GM04503 (cell line): ENCODE data around the gene MYADML2.

Experiments
- DNase-seq: peaks from one replicate; pipeline ENCODE4 v3.0.0-alpha.2; 2012; ENCODE audit warnings: low read depth

Gene MYADML2

DNA sequence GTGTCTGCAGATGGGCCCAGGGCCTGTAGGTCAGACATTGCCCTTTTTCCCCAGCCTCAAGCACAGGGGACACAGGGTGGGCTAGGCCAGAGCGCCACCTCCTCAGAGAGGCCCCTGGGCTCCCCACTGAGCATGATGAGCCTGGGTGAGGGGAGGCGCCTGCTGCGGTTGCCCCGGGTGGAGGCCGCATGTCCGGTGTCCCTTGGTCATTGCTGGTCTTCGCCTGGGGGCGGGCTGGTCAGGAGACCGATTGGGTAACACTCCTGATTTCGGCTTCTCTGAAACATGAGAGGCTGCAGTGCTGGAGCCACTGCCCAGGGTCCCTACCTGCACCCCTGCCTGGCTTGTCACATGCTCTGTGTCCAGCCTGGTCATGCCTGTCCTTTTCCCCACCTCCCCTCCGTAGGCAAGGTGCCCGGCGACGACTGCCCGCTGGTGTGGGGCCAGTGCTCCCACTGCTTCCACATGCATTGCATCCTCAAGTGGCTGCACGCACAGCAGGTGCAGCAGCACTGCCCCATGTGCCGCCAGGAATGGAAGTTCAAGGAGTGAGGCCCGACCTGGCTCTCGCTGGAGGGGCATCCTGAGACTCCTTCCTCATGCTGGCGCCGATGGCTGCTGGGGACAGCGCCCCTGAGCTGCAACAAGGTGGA lies 47.4 kb downstream of the MYADML2 start:
- DNase-seq: no peak

DNA sequence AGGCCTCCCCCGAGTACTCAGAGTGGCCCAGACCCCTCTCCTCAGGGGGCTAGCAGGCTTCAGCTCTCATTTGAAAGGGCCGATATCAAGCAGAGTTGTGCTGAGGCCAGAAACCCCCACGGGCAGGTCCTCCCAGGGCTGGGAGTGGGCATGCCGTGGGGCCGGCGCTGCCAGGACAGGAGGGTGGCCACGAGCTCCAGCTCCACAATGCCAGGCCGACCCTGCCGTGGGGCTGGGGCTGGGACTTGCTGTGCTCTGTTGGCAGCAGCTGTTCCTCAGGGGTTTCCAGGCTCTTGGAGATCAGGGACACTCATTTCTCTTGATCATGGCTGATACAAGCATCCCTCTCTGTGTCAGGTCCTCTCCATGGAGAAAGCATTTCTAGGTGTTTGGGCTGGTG lies 48.1 kb downstream of the MYADML2 start:
- no peak for DNase-seq

DNA sequence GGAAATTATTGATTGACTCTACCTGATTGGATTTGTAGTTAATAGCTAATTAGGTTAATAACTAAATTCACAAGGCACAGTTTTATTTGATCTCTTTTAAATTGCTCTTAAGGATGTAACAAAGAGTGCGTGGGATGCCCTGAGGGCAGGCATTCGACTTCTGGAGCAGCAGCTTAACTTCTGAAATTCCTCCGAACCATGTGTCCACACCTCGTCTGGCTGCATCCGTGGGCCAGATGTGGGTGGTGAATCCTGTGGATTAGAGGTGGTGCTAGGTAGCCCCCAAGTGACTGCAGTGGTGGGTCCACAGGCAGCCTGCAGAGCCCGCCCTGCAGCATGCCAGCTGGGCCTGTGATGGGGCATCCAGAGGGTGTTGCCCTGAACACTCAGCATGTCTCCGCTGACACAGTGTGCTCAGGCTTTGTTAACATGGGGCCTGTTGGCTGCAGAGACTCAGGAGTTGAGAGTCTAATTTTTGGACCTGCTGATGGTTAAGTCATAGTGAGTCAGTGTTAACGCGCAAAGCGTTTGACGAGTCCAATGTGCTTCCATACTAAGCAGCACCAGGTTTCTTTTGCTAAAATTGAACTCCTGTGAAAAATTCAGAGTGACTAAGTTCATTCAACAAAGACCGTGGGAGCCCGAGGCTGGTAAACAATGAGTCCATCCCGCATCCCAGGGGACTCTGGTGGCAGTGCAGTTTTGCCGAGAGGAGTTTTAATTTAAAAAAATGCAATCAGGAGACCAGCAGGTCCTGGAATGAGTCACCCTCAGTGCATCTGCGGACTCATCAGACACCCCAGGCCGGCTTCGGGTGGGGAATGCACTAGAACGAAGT lies 48.8 kb downstream of the MYADML2 start:
- DNase-seq: peak; percentile 94

DNA sequence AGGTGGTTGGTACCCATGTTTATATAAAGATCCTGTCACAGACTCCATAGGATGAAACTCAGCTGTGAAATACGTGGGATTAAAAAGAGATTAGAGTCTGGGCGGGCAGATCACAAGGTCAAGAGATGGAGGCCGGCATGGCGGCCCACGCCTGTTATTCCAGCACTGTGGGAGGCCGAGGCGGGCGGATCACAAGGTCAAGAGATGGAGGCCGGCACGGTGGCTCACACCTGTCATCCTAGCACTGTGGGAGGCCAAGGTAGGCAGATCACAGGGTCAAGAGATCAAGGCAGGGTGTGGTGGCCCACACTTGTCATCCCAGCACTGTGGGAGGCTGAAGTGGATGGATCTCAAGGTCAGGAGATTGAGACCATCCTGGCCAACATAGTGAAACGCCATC lies 51.6 kb downstream of the MYADML2 start:
- DNase-seq: no peak

DNA sequence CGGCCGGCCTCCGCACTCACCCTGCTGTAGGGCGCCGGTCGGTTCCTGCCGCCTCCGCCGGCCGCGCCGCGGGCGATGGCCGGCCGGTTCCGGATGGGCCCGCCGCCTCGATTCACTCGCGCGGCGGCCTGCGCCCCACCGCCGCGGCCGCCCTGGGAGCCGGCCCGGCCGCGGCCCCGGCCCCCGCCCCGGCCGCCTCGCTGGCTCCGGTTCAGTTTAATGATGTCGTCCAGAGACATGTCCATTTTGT lies 55.8 kb downstream of the MYADML2 start:
- no peak for DNase-seq

DNA sequence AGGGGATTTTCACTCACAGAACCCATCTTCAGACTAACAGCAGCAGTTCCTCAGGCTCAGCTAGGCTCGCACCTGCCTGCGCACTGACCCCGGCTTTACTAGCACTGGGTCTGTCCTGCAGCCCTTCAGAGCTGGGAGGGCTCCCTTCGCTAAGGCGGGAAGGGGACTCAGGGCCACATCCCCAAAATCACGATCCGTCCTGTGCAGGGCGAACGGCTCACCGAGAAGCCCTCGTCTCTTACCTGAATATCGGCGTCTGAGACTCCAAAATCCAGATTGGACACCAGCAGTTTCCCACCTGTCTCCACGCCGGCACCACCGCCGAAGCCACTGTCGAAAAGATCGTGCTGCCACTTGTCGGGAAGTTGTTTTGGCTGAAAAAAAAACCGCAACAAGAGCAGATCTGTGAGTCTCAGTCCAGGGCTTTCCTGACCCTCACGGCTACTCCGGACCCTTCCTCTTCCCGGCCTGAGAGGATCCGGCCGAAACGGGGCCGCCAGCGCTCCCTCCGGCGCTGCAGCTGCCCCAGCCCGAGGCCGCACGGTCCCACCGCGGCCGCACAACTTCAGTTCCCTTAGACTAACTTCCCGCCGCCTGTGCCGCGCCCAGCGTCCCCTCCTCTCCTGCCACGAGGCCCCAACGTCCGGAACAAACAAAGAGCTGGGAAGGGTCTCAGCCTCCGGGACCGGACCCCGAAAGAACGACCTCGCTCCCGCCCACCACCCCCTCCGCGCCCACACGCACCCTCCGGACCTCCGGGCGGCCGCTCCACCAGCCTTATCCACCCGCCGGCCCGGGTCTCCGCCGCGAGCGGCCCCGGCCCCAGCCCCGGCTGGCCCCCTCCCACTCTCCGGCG lies 56.4 kb downstream of the MYADML2 start:
- no peak for DNase-seq
